ENCODE data around the gene SOAT2.

SOAT2 gene

GRCh38 chr12:53061404-53062010 is 41.8 kb upstream of the SOAT2 start:
- H3K9me3 ChIP-seq (ENCODE audit: control insufficient read depth, low read length) = no peaks in the 10 kb centered on the region
- H3K4me1 ChIP-seq (ENCODE audit: control insufficient read depth, insufficient read depth, low read length) = peaks cover 40% of the 10 kb centered on the region
- H3K4me3 ChIP-seq (ENCODE audit: low read length) = no peak overlapping the region
- peaks cover 7% of the 10 kb centered on the region for H3K27me3 ChIP-seq (ENCODE audit: control insufficient read depth, insufficient read depth, low read length)
- H3K36me3 ChIP-seq (ENCODE audit: control insufficient read depth, insufficient read depth, low read length) = peaks cover 26% of the 10 kb centered on the region
- no peak overlapping the region for H3K9ac ChIP-seq (ENCODE audit: low read length)

GRCh38 chr12:53062011-53062961 is 41.0 kb upstream of the SOAT2 start:
- no peaks in the 10 kb centered on the region for H3K9me3 ChIP-seq (ENCODE audit: control insufficient read depth, low read length)
- H3K27me3 ChIP-seq (ENCODE audit: control insufficient read depth, insufficient read depth, low read length) = peaks cover 7% of the 10 kb centered on the region
- peaks cover 27% of the 10 kb centered on the region for H3K36me3 ChIP-seq (ENCODE audit: control insufficient read depth, insufficient read depth, low read length)
- no peak overlapping the region for H3K4me3 ChIP-seq (ENCODE audit: low read length)
- H3K4me1 ChIP-seq (ENCODE audit: control insufficient read depth, insufficient read depth, low read length) = peaks cover 40% of the 10 kb centered on the region
- peak overlapping the region; percentile 4 for H3K9ac ChIP-seq (ENCODE audit: low read length)

GRCh38 chr12:53062977-53063707 is 40.1 kb upstream of the SOAT2 start:
- Histone ChIP-seq H3K4me3 (ENCODE audit: low read length) (no peak overlapping the region), H3K9ac (ENCODE audit: low read length) (no peak overlapping the region), H3K9me3 (ENCODE audit: control insufficient read depth, low read length) (no peaks in the 10 kb centered on the region), H3K27me3 (ENCODE audit: control insufficient read depth, insufficient read depth, low read length) (peaks cover 7% of the 10 kb centered on the region), H3K4me1 (ENCODE audit: control insufficient read depth, insufficient read depth, low read length) (peaks cover 40% of the 10 kb centered on the region), H3K36me3 (ENCODE audit: control insufficient read depth, insufficient read depth, low read length) (peaks cover 32% of the 10 kb centered on the region)

- peaks cover 40% of the 10 kb centered on the region for H3K4me1 ChIP-seq (ENCODE audit: control insufficient read depth, insufficient read depth, low read length)
- H3K4me3 ChIP-seq (ENCODE audit: low read length) = no peak overlapping the region
- H3K9me3 ChIP-seq (ENCODE audit: control insufficient read depth, low read length) = no peaks in the 10 kb centered on the region
- peaks cover 32% of the 10 kb centered on the region for H3K36me3 ChIP-seq (ENCODE audit: control insufficient read depth, insufficient read depth, low read length)
- H3K9ac ChIP-seq (ENCODE audit: low read length) = no peak overlapping the region
- peaks cover 7% of the 10 kb centered on the region for H3K27me3 ChIP-seq (ENCODE audit: control insufficient read depth, insufficient read depth, low read length)
Observed at GRCh38 chr12:53063708-53064612, 39.3 kb upstream of the SOAT2 start.

GRCh38 chr12:53064613-53065436 is 38.5 kb upstream of the SOAT2 start:
- Histone ChIP-seq H3K36me3 (ENCODE audit: control insufficient read depth, insufficient read depth, low read length) (peaks cover 32% of the 10 kb centered on the region), H3K4me3 (ENCODE audit: low read length) (no peak overlapping the region), H3K4me1 (ENCODE audit: control insufficient read depth, insufficient read depth, low read length) (peaks cover 40% of the 10 kb centered on the region)

GRCh38 chr12:53065470-53065869 is 37.8 kb upstream of the SOAT2 start:
- Histone ChIP-seq H3K4me1 (ENCODE audit: control insufficient read depth, insufficient read depth, low read length) (peaks cover 37% of the 10 kb centered on the region), H3K9ac (ENCODE audit: low read length) (no peak overlapping the region), H3K4me3 (ENCODE audit: low read length) (no peak overlapping the region), H3K36me3 (ENCODE audit: control insufficient read depth, insufficient read depth, low read length) (peaks cover 32% of the 10 kb centered on the region), H3K9me3 (ENCODE audit: control insufficient read depth, low read length) (no peaks in the 10 kb centered on the region), H3K27me3 (ENCODE audit: control insufficient read depth, insufficient read depth, low read length) (no peaks in the 10 kb centered on the region)

More at GRCh38 chr12:53064613-53065436, 38.5 kb upstream of the SOAT2 start:
- H3K27me3 ChIP-seq (ENCODE audit: control insufficient read depth, insufficient read depth, low read length) = peaks cover 5% of the 10 kb centered on the region
- H3K9ac ChIP-seq (ENCODE audit: low read length) = no peak overlapping the region
- no peaks in the 10 kb centered on the region for H3K9me3 ChIP-seq (ENCODE audit: control insufficient read depth, low read length)

GRCh38 chr12:53065975-53066931 is 37.0 kb upstream of the SOAT2 start:
- no peaks in the 10 kb centered on the region for H3K27me3 ChIP-seq (ENCODE audit: control insufficient read depth, insufficient read depth, low read length)
- H3K36me3 ChIP-seq (ENCODE audit: control insufficient read depth, insufficient read depth, low read length) = peaks cover 37% of the 10 kb centered on the region
- H3K9ac ChIP-seq (ENCODE audit: low read length) = peak overlapping the region; percentile 30
- H3K4me1 ChIP-seq (ENCODE audit: control insufficient read depth, insufficient read depth, low read length) = peaks cover 33% of the 10 kb centered on the region
- no peak overlapping the region for H3K4me3 ChIP-seq (ENCODE audit: low read length)
- H3K9me3 ChIP-seq (ENCODE audit: control insufficient read depth, low read length) = no peaks in the 10 kb centered on the region

- Histone ChIP-seq H3K4me3 (ENCODE audit: low read length) (no peak overlapping the region), H3K9me3 (ENCODE audit: control insufficient read depth, low read length) (no peaks in the 10 kb centered on the region), H3K36me3 (ENCODE audit: control insufficient read depth, insufficient read depth, low read length) (peaks cover 37% of the 10 kb centered on the region), H3K4me1 (ENCODE audit: control insufficient read depth, insufficient read depth, low read length) (peaks cover 30% of the 10 kb centered on the region), H3K9ac (ENCODE audit: low read length) (no peak overlapping the region), H3K27me3 (ENCODE audit: control insufficient read depth, insufficient read depth, low read length) (no peaks in the 10 kb centered on the region)
Observed at GRCh38 chr12:53067074-53067992, 36.0 kb upstream of the SOAT2 start.

- Histone ChIP-seq H3K9ac (ENCODE audit: low read length) (no peak overlapping the region), H3K27me3 (ENCODE audit: control insufficient read depth, insufficient read depth, low read length) (no peaks in the 10 kb centered on the region), H3K9me3 (ENCODE audit: control insufficient read depth, low read length) (no peaks in the 10 kb centered on the region), H3K4me3 (ENCODE audit: low read length) (no peak overlapping the region), H3K4me1 (ENCODE audit: control insufficient read depth, insufficient read depth, low read length) (peaks cover 29% of the 10 kb centered on the region), H3K36me3 (ENCODE audit: control insufficient read depth, insufficient read depth, low read length) (peaks cover 42% of the 10 kb centered on the region)
Observed at GRCh38 chr12:53067993-53068770, 35.1 kb upstream of the SOAT2 start.
